Hematopoietic multipotent progenitor cell (in vitro differentiated cells): ENCODE data around the gene ALKBH2. TPM values are rescaled to one million over a fixed set of nuclear protein-coding genes. Genes with fewer than 3 reads are reported as not detected.

ENCODE experiments used
- DNase-seq, 3 donors: peaks; one replicate each; pipeline ENCODE4 v3.0.0-alpha.2; 2011 to 2015; ENCODE audit warnings: low read depth in 2 of 3, low spot score in 2 of 3
- total RNA-seq: library from RNA; depleted of rRNA; stranded (reverse); fragments of >200 nt; gene quantifications from one replicate; pipeline ENCODE4 v1.2.3, GENCODE V29; 2012

Gene ALKBH2
- 22.6 TPM for total RNA-seq

- peak; percentile 93 to 96 (median 94) for DNase-seq
Observed at GRCh38 chr12:109093022-109093918, at the start of gene ALKBH2. Gene ALKBH2 (minus strand): TSS chr12:109093472. CDS start chr12:109092786, 686 bp downstream.

- no peak for DNase-seq
Observed at GRCh38 chr12:109140560-109140959, 47.3 kb upstream of the ALKBH2 start.

- DNase-seq = no peak
Observed at GRCh38 chr12:109139791-109140190, 46.5 kb upstream of the ALKBH2 start.

- DNase-seq = no peak
Observed at GRCh38 chr12:109139360-109139759, 46.1 kb upstream of the ALKBH2 start.

- DNase-seq = no peak
Observed at GRCh38 chr12:109137055-109137454, 43.8 kb upstream of the ALKBH2 start.

- DNase-seq = no peak
Observed at GRCh38 chr12:109134186-109134917, 41.1 kb upstream of the ALKBH2 start.

- no peak for DNase-seq
Observed at GRCh38 chr12:109131154-109132050, 38.1 kb upstream of the ALKBH2 start.

GRCh38 chr12:109130297-109131153 lies 37.3 kb upstream of the ALKBH2 start:
- DNase-seq = no peak

GRCh38 chr12:109127533-109128242 lies 34.4 kb upstream of the ALKBH2 start:
- DNase-seq = no peak

GRCh38 chr12:109126784-109127183 lies 33.5 kb upstream of the ALKBH2 start:
- no peak for DNase-seq

- DNase-seq = no peak
Observed at GRCh38 chr12:109125791-109126190, 32.5 kb upstream of the ALKBH2 start.

- no peak for DNase-seq
Observed at GRCh38 chr12:109124878-109125648, 31.8 kb upstream of the ALKBH2 start.

- DNase-seq = no peak
Observed at GRCh38 chr12:109121346-109121880, 28.1 kb upstream of the ALKBH2 start.

- no peak for DNase-seq
Observed at GRCh38 chr12:109120557-109120956, 27.3 kb upstream of the ALKBH2 start.

GRCh38 chr12:109120095-109120494 lies 26.8 kb upstream of the ALKBH2 start:
- DNase-seq = no peak

- DNase-seq = no peak
Observed at GRCh38 chr12:109116611-109116949, 23.3 kb upstream of the ALKBH2 start.

GRCh38 chr12:109115758-109116610 lies 22.7 kb upstream of the ALKBH2 start, which contains the start of gene ACACB:
Gene ACACB (plus strand): TSS chr12:109116587. CDS start chr12:109139406, 22,819 bp downstream.
- peak in 1 of 3 donors; percentile 44 for DNase-seq
